Measurements from ENCODE around the gene ACAA1.

ACAA1 gene

DNA sequence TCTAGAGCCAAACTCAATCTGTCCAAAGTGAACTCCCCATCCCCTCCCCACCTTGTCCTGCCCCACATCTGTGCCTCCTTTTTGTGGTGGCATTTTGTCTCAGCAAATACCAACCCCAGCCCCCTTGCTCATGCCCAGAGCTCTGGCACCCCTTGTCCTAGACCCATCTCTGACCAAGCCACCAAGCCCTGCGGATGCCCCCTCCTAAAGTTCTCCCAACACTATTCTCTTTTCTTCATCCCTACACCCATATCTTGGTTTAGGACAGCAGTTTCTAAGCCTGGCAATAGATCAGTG, 17.7 kb downstream of the ACAA1 start:
- no peak for DNase-seq (ENCODE audit: low read depth in 2 of 2)

- DNase-seq (ENCODE audit: low read depth in 2 of 2) = no peak
Measured at GRCh38 chr3:38118421-38119247, 18.3 kb downstream of the ACAA1 start.

- DNase-seq (ENCODE audit: low read depth in 2 of 2) = peak in 1 of 2 experiments; percentile 18
Measured at GRCh38 chr3:38117748-38118420, 19.0 kb downstream of the ACAA1 start.

GRCh38 chr3:38117163-38117716, 19.7 kb downstream of the ACAA1 start:
- DNase-seq (ENCODE audit: low read depth in 2 of 2) = no peak

DNA sequence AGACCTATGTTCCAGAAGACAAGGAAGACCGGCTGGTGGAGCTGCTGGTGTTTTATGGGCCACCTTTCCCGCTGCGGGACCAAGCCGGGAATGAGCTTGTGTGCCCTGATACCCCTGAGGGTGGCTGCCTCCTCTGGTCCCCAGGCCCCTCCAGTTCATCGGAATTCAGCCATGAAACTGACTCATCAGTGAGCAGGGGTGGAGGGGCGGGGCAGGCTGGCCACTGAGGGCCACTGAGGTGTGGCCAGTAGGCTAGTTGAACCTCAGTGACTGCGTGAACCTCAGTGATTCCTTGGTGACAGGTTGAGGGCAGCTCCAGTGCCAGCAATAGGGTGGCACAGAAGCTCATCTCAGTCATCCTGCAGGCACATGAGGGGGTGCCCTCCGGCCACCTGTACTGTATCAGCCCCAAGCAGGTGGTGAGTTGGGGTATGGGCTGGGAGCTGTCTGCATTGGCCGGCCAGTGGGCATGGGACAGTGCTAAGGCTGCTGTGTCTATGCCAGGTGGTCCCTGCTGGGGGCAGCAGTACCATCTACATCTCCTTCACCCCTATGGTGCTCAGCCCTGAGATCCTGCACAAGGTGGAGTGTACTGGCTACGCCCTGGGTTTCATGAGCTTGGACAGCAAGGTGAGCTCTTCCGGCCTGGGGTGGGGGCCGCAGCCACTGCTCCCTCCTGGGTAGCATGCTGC, 20.3 kb downstream of the ACAA1 start:
- DNase-seq (ENCODE audit: low read depth in 2 of 2) = no peak

- no peak for DNase-seq (ENCODE audit: low read depth in 2 of 2)
Measured at GRCh38 chr3:38115645-38116427, 21.1 kb downstream of the ACAA1 start.

GRCh38 chr3:38114875-38115644, 21.9 kb downstream of the ACAA1 start:
- no peak for DNase-seq (ENCODE audit: low read depth in 2 of 2)

DNA sequence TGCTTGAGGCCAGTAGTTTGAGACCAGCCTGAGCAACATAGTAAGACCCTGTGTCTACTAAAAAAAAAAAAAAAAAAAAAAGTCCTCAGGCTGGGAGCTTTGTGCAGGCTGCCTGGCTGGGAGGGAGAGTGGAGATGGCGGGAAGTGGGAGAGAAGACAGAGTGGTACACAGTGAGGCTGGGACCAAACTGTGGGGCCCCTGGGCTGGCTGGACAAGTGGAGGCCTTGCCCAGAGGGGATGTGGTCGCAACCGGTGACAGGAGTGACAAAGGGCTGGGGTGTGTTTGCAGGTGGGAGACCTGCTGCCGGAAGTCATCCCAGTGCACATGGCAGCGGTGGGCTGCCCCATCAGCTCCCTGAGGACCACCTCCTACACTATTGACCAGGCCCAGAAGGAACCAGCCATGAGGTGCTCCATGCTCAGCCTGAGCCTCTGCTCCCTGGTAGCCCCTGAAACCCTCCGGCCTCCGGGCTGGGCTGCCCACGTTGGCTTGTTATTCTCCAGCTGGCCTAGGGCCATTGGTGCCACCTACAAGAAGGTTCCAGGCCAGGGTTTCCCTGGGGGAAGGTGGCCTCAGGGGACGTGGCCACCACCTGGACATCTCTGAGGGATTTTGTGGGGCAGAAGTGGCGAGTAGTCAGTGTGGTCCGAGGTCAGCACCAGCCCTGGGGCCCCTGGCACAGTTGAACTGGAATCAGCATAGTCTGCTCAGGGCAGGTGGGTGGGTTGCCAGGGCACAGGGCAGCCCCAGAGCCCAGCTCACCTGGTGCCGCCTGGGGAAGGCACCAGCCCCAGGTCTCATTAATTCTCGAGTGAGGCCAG, 22.7 kb downstream of the ACAA1 start:
- no peak for DNase-seq (ENCODE audit: low read depth in 2 of 2)

- DNase-seq (ENCODE audit: low read depth in 2 of 2) = no peak
Measured at GRCh38 chr3:38112378-38112761, 24.6 kb downstream of the ACAA1 start.

DNA sequence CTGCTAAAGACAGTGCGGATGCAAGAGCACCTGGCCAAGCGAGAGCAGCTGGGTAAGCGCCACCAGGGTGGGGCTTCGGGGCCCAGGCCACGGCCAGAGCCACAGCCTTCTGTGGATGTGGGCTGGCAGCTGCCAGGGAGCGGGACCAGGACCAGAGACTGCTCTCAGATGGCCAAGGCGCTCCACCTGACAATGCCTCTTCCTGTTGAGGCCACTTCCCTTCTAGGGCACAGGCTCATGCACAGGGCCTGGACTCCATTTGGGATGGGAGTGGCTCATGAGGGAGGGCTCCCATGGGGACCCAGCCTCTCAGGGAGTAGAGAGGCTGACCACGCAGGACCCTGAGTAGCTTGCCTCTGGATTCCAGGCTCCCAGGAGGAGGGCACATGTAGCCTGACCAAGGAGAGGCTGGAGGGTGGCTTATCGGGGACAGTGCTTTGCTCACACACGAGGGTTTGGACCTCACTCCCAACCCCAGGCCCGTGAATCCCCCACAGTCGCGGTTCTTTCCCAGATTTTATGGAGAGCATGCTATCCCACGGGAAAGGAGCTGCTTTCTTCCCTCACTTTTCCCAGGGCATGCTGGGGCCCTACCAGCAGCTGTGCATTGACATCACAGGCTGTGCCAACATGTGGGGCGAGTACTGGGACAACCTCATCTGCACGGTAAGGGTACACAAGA, 25.1 kb downstream of the ACAA1 start:
- DNase-seq (ENCODE audit: low read depth in 2 of 2) = no peak

- DNase-seq (ENCODE audit: low read depth in 2 of 2) = no peak
Measured at GRCh38 chr3:38111201-38111600, 25.7 kb downstream of the ACAA1 start.

DNA sequence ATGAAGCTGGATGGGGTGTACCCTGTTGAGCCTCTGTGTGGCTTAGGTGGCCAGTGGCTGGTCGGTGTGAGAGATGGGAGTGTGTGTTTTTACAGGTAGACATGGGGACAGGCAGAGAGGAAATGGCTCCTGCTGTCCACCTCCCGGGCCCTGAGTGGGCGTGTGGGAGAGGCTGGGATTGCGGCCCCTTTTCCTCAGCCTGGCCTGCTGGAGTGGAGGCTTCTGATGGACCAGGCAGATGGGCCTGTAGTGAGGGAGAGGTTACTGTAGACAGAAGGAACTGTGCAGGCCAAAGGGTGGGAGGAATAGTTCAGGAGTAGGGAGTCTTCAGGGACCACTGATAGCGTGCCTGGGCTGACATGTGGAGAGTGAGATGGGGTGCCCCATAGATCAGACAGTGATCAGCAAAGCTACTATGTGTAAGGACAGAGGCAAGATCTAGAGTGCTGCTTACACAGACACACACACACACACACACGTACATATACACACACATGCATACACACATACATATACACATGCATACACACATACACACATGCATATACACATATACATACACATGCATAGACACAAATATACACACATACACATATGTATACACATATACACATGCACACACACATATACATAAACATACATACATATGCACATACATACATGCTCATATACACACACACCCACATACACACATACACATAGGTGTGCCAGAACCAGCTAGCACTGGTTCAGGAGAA, 26.4 kb downstream of the ACAA1 start:
- no peak for DNase-seq (ENCODE audit: low read depth in 2 of 2)

- no peak for DNase-seq (ENCODE audit: low read depth in 2 of 2)
Measured at GRCh38 chr3:38109580-38110313, 27.2 kb downstream of the ACAA1 start.

DNA sequence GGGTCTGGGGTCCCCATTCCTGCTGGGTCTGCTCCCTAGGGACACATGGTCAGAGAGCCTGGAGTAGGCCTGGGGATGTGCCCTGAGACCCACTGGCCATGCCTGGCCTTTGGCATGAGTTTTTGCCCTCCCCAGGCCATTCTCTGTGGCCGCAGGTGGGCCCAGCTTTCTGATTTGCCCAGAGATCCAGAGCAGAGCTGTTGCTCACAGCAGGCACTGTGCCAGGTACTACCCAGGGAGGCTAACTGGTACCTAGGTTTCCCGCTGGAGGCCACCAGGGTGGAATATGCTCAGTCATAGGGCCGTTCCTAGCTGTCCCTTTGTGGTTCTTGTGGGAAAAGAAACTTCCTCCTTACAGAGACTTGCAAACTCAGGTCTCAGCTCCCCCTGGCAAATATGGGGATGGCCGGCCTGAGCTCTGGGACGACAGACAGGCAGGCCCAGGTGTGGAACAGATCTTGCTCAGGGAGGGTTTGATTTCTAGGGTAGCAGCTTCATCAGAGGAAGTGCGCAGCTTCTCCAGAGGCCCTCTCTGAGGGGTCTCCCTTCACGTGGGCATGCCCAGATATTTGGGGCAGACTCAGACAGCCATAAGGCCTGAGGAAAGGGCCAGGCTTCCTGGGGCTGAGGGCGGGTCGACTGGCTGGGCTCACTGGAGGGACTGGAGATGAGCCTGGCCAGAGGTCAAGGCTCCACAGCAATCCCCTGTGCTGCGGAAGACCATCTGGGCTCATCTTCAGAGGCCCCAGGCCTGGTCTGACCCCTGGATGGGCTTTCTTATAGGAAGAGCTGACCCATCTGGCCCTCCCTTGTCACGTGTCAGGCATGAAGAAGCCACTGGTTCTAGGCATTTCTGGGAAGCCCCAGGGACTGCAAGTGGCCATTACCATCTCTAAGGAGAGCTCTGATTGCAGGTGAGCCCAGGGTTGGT, 28.0 kb downstream of the ACAA1 start:
- no peak for DNase-seq (ENCODE audit: low read depth in 2 of 2)

GRCh38 chr3:38107911-38108648, 28.8 kb downstream of the ACAA1 start:
- no peak for DNase-seq (ENCODE audit: low read depth in 2 of 2)

GRCh38 chr3:38105525-38105924, 31.4 kb downstream of the ACAA1 start:
- no peak for DNase-seq (ENCODE audit: low read depth in 2 of 2)

All from fibroblast of skin of left quadriceps (primary cell).